ENCODE data around the gene SYT12.
"Not testable (repeated sequence)": the region's sequence is repeated elsewhere in the genome, so short reads cannot be mapped to it uniquely, and the experiment has no call there.

SYT12 gene, protein sequence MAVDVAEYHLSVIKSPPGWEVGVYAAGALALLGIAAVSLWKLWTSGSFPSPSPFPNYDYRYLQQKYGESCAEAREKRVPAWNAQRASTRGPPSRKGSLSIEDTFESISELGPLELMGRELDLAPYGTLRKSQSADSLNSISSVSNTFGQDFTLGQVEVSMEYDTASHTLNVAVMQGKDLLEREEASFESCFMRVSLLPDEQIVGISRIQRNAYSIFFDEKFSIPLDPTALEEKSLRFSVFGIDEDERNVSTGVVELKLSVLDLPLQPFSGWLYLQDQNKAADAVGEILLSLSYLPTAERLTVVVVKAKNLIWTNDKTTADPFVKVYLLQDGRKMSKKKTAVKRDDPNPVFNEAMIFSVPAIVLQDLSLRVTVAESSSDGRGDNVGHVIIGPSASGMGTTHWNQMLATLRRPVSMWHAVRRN

DNA sequence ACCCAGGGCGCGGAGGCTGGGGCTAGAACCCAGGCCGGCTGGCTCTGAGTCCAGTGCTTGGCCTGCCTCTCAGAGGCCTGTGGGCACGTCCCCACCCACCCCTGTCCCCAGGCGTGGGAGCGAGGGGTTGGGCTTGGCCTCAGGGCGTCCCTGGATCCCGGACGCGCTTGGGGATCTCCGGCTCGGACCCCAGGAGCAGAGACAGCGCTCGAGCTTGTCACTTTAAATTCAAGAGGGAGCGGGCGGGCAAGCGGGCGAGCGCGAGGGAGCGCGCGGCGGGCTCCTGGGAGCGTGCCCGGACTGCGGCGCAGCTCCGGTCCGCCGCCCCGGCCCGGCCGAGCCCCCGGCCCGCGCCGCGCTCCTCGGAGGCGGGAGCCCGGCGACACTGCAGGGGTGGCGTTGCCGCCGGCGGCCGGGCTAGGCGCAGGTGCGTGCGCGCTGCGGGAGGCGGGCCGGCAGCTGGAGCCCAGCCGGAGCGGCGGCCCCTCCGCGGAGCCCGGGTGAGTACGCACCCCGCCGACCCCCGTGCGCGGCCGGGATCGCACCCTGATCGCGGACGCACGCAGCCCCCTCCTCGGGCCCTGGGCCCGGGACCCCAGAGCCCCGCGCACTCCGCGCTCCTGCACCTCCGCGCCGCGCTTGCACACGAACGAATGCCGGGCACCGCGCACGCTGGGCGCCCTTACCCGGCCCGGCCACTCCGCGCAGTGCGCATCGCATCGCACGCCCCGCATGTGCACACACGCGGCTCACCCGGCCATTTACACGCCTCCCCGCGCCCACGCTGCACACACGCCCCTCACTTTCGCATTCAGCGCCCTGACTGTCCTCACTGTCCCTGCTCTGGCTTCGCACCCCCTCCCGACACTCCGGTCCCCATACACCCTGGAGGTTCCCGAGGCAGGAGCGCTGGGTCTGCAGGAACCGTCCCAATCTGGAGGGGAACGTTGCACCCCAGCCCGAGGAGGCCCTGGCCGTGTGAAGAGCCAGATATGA is at the start of gene SYT12:
TSS of gene SYT12 (plus strand) at position 174 of the 996 bp plus-strand sequence. CDS start 7,011 bp downstream, outside the sequence.
- DNase-seq, result peak; percentile 31 to 39

DNA sequence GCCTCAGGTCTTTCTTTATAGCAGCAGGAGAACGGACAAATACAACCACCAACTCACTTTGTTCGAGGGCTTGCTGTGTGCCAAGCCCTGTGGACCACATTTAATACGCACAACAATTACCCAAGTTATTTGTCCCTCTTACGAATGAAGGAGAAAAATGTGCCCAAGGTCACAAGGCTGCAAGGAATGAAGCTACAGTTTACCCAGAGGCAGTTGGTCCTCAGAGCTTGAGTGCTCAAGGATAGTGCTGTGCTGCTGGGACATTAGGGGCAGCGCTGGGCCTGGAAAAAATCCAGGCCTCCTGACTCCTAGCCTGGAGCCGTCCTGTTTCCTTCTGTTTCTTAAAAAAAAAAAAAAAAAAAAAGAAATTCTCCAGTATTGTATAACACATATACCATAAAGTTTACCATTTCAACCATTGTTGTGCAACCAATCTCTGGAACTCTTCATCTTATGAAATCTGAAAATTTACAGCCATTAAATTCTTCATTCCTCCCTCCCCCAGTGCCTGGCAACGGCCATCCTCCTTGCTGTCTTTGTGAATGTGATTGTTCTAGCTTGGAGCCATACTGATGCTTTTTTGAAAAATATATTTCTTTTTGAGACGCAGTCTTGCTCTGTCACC is 48.9 kb upstream of the SYT12 start:
- DNase-seq, result no peak

DNA sequence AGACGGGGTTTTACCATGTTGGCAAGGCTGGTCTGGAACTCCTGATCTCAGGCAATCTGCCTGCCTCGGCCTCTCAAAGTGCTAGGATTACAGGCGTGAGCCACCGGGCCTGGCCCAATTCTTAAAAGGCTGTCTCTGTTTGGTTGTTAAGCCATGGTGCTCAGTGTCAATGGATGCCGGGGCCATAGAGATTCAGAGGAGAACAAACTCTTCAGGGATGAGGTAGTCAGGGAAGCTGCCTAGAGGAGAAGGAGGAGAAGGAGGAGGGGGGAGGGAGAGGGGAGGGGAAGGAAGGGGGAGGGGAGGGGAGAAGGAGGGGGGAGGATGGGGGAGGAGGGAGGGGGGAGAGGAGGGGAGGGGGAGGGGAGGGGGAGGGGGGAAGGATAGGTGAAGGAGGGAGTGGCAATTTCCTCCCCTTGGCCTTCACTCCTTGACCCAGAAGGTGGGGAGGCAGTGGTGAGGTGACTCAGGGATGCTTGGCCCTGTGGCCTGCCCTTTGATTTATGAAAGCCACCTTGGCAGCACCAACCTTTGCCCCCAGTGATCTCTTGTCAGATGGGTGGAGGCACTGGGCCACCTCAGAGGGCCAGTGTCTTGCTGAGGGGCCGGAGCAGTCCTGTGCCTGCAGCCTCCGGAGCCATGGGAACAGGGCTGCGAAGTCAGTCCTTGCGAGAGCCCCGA is 48.1 kb upstream of the SYT12 start, which contains the start of gene C11orf86:
TSS of gene C11orf86 (plus strand) at position 581 of the 681 bp plus-strand sequence. CDS start at position 640, 59 bp downstream.
- DNase-seq, result no peak

DNA sequence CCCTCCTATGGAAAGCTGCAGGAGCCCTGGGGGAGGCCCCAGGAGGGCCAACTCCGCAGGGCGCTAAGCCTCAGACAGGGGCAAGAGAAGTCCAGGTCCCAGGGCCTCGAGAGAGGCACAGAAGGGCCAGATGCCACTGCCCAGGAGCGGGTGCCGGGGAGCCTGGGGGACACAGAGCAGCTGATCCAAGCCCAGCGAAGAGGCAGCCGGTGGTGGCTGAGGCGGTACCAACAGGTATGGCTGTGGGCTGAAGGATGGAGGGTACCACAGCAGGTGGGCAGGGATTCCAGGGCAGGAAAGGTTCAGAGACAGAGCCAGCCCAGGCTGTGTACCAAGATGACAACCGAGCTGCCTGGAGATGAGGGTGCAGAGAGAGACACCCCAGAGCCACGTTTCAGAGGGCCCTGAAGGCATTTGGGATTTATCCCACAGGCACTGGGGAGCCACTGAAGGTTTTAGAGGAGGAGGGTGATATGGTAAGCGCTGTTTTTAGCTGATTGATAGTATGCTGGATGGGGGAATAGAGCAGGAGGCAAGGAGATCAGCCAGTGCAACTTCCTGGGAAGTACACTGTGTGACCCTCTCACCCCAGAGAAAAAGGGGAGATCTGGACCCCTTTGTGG is 47.4 kb upstream of the SYT12 start:
- DNase-seq, result no peak

DNA sequence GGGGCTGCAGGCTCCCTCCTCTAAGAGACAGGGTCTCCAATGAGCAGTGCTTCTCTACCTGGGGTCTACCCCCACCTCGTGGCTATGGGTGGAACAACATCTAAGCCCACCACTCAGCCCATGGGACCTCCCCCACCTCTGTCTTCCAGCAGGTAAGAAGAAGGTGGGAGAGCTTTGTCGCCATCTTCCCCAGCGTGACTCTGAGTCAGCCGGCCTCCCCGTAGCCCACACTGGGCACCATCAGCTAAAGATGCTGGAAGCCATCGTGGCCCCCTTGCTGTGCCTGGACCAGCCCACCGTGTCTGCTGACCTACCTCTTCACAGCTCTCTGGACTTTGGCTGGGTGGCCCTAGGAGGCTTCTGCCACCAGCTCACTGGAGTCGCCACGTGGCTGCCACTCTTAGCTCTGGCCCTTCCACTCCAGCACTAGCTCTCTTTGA is 46.9 kb upstream of the SYT12 start:
- DNase-seq, result peak; percentile 58 to 60

- no peak for DNase-seq
These were observed 46.0 kb upstream of the SYT12 start for GRCh38 chr11:66976925-66977324.

DNA sequence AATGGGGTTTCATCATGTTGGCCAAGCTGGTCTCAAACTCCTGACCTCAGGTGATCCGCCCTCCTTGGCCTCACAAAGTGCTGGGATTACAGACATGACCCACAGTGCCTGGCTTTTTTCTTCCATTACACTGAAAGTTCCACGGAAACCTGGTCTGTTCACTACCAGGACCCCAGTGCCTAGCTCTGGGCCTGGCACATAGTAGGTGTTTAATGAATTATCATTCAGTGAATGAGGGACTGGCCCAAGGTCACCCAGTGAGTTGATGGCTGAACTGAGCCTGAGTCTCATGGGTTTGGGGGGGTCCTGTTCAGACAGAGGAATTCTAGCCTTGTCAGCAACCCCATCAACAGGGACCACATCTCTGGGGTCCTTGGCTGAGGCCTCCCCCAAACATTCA is 44.7 kb upstream of the SYT12 start:
- no peak for DNase-seq

DNA sequence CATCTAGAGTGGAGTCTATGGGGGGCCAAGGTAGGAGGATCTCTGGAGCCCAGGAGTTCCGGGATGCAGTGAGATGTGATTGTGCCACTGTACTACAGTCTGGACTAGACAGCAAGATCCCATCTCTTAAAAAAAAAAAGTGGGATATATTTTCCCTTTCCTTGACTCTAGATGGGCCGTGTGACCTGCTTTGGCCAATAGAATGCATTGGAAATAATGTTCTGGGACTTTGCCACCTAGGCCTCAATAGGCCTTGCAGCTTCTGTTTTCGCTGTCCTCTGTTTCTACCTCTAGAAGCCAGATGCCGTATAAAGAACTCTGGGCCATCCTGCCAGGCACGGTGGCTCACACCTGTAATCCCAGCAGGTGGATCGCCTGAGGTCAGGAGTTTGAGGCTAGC is 44.2 kb upstream of the SYT12 start:
- DNase-seq, result no peak

DNA sequence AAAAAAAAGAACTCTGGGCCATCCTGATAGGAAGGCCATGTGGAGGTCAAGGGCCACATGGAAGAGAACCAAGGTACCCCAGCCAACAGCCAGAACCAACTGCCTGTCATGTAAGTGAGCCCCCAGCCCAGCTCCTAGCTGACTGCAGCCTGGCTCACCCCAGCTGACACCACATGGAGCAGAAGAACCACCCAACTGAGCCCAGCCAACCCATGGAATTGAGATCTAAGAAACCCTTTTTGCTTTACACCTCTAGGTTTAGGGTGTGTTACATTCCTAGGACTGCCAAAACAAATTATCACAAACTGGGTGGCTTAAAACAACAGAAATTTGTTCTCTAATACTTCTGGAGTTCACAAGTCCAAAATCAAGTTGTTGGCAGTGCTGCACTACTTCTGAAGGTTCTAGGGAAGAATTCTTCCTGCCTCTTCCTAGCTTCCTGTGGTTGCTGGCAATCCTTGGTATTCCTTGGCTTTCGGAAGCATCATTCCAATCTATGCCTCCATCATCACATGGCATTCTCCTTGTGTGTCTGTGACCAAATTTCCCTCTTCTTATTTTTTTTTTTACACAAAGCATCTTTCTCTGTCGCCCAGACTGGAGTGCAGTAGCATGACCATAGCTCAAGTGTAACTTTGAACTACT is 43.5 kb upstream of the SYT12 start:
- DNase-seq, result no peak

DNA sequence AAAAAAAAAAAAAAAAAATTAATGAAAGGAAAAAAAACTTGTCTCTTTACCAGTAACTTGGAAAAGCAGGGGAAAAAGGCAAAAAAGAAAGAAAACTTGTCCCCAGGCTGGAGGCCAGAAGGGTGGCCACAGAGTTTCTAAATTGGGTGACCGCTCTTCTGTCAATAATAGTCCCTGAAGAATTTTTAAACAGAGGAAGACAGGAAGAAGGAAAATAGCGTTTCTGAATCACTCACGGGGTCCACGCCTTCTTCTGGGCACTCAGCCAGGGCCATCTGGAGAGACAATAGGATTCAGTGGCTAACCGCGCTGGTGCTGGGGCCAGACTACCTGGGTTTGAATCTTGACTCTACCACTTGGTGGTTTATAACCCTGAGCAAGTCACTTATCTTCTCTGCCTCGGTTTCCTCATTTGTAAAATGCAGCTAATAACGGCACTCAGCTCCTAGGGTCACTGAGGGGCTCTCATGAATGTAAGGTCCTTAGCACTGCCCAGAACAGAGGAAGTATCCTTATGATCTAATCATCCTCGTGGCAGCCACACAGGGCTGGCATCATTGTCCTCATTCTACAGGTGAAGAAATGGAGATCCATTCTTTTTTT is 40.9 kb upstream of the SYT12 start:
- DNase-seq, result peak; percentile 41 to 43

DNA sequence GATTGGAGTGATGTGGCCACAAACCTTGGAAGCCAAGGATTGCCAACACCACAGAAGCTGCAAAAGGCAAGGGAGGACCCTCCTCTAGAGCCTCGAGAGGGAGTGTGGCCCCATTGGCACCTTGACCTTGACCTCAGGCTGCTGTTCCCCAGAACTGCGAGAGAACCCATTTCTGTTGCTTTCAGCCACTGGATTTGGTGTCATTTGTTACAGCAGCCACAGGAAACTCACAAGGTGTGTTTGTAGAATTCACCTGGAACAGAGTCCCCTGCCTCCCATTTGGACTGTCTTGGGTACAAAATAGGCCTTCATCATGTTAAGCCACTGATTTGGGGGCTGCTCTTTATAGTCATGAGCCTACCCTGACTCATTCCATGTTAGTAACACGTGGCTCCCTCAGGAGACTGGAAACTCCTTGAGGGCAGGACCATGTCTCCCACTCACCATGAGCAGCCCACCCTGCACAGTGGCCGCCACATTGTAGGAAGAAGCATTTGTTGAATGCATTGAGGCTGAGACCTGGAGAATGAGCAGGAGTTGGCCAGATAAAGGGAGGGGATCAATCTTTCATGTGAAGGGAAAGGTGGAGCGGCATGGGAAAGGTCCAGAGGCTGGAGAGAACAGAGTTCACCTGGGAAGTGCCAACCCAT is 39.5 kb upstream of the SYT12 start:
- DNase-seq, result no peak

GRCh38 chr11:66985508-66986177 is 37.3 kb upstream of the SYT12 start:
- no peak for DNase-seq

GRCh38 chr11:66986178-66986545 is 36.8 kb upstream of the SYT12 start:
- no peak for DNase-seq

DNA sequence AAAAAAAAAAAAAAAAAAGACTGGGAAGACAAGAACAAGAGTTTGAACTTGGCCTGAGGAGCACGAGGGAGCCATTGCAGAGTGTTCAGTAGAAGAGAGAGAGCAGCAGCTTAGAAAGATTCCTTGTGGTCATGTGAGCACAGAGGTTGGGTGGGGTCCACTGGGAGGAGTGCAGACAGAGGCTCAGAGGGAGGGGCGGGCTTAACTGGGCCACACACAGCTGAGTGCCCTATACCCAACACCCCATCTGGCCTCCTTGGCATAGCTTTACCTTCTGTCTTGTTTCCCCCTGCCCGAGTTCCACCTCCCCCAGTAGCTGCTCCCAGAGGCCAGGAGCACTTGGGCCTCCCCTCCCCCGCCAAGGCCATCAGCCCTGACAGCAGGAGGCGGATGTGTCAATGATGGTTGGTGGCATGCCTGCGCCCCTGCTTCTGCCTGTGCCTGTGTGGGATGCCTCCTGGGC is 35.7 kb upstream of the SYT12 start:
- no peak for DNase-seq

DNA sequence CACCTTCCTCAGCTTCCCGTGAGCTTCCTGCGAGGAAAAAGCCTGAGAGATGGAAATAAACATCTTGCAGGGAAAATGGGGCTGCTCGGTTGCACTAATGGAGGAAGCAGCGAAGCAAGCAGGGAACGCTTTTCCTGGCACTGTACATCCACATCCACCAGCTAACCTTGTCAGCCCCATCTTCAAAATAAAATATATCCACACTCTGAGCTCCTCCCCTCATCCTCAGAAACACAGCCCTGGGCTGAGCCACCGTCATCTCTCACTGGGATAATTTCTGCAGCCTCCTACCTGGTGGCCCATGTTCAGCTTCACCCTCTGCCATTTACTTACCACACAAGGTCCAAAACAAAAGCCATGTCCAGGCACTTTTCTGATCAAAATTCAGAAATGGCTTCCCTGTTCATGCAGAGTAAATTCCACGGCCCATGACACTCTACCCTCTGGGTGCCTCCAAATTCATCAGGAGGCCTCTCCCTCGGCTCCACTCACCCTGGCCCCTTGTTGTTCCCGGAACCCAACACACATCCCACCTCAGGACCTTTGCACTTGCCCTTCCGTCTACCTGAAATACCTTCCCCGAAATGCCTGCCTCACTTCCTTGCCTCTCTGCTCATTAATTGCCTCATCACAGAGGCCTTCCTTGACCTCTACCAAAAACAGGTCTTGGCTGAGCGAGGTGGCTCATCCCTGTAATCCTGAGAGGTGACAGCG is 34.9 kb upstream of the SYT12 start:
- no peak for DNase-seq

GRCh38 chr11:66988741-66989140 is 34.2 kb upstream of the SYT12 start:
- not testable (repeated sequence) for DNase-seq

- not testable (repeated sequence) for DNase-seq
These were observed 33.6 kb upstream of the SYT12 start for GRCh38 chr11:66989360-66989759.

GRCh38 chr11:66992041-66992440 is 30.9 kb upstream of the SYT12 start:
- no peak for DNase-seq
